GM21528 (cell line): Measurements from ENCODE around the gene USP13.
A peak's percentile ranks its signal among the peaks of the same experiment; 100 is the strongest.
"Not testable (repeated sequence)": the region's sequence is repeated elsewhere in the genome, so short reads cannot be mapped to it uniquely, and the experiment has no call there.

Experiments used
- ATAC-seq: cut with Tn5 transposase; IDR thresholded peaks from one replicate; pipeline ENCODE4 v1.9.1; 2021; ENCODE audit warnings: mild to moderate bottlenecking, moderate library complexity; ENCODE audit not compliant: unreplicated experiment, low FRiP score

The USP13 gene

DNA sequence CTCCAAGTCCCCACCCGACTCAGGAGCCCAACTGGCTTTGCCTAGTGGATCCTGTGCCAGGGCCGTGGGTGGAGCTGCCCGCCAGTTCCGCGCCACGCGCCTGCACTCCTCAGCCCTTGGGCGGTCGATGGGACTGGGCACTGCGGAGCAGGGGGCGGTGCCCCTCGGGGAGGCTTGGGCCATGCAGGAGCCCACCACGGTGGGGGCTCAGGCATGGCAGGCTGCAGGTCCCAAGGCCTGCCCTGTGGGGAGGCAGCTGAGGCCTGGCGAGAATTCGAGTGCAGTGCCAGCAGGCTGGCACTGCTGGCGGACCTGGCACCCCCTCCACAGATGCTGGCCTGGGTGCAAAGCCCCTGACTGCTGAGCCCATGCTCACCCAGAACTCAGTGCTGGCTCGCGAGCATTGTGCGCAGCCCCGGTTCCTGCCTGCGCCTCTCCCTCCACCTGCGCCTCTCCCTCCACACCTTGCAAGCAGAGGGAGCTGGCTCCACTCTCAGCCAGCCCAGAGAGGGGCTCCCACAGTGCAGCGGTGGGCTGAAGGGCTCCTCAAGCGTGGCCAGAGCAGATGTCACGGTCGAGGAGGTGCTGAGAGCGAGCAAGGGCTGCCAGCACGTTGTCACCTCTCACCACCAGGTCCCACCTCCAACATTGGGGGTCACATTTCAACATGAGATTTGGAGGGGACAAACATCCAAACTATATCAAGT is 122.7 kb downstream of the USP13 start:
- ATAC-seq: no peak

DNA sequence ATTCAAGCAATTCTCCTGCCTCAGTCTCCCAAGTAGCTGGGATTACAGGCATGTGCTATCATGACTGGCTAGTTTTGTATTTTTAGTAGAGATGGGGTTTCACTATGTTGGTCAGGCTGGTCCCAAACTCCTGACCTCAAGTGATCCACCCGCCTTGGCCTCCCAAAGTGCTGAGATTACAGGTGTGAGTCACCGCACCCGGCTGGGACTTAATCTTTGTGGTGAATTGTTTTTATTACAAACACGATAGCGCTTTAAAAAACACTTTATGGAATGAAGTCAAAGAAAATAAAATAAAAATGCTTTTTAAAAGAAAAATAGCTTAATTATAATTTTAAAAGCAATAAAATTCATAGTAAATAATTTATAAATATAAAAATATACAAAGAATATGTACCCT is 130.0 kb downstream of the USP13 start:
- not testable (repeated sequence) for ATAC-seq

DNA sequence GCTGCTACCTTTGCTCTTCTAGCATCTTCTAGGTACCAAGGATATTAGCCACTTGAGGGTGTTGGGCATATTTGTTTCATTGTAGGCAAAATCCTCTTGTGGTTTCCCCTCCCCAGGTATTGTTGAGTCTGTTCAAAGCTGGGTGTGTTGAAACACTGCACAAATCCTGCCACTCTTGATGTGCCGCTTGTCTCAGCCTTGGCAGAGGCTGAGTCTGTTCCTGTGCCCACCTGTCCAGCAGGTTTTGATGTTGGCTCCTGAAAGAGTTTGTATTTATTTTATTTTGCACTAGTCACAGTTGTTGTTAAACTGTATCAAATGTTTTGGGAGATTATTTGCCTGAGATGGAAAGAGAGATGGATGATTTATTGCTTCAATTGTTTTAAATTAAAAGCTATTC is 136.2 kb downstream of the USP13 start:
- ATAC-seq: no peak

DNA sequence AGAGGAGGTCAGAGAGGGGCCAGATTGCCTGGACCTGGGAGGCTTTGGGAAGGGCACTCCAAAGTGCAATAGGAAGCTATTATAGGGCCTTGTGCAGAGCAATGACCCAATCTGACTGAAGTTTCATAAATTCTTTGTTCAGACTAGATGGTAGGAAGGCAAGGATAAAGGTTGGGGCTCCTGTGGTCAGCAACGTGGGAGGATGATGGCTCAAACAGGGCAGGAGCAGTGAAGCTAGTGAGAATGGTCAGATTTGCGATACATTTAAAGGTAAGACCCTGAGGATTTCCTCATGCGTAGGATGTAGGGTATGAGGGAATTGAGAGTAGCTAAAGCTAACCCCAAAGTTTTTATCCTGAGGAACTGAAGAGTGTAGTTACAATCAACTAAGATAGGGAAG is 139.0 kb downstream of the USP13 start:
- ATAC-seq: no peak

DNA sequence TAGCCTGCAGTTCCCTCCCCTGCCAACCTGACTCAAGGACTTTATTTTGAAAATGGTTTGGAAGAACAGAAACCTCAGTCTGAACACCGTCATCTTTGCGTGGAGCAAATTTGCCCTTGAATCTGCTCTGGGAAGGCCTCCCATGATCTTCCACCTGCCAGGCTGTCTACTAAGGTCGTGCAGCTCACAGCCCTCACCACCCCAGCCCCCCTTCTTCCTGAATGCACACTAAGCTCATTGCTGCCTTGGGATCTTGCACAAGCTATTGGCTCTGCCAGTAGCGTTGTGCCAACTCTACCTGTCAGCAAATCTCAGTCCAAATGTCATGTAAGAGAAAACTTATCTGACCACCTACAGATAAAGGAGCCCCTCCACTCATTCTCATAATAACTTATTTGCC is 141.5 kb downstream of the USP13 start:
- no peak for ATAC-seq

DNA sequence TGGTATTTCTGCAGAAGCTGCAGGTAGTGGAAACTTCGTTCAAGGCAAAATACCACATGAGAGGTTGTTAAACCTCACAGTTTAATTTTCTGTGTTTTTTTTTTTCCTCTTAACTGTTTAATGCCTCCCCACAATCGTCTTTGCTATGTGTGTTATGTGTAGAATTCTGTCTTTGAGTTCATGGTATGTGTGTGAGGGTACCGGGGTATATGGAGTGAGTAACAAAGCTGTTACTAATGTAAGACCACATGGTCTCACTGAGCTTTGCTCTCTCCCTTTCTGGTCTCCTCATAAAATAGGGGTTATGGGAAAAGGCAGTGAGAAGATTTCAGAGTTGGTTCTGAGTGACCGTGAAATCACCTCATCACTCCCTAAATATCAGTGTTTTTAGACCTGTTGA is 143.6 kb downstream of the USP13 start:
- ATAC-seq: no peak

DNA sequence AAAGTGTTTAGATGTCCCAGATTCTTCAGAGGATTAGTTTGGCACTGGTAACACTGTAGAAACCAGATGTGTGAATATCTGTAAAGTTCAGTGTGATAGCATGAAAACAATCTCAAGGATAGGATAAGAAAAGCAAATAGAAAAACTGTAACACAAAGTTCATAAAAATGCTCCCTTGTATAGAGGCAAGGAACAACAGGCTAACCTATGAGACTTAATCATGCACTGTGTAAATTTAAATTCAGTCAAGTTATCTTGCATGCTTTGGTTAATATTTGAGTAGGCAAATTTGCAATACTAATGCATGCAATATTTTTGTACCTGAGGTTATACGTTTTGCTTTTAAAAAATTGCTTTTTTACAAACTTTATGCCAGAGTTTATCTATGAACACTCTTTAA is 144.4 kb downstream of the USP13 start:
- ATAC-seq: no peak

DNA sequence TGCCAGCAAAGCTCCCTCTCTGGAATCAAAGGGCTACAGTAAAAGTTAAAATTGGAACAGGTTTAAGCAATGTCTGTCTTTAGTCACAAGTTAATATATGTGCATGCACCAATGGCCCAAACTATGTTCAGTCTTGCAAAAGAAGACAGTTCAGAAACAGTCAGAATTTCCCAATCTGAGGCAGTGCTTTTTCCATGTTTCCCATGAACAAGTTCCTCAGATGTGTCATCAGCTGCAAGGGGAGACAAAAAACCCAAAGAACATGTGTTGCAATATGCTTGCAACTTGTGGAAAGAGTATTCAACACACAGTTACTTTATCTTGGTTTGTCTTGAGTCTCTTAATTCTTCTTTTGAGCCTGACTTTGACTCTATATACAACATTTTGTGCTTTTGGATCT is 148.4 kb downstream of the USP13 start:
- ATAC-seq: no peak

DNA sequence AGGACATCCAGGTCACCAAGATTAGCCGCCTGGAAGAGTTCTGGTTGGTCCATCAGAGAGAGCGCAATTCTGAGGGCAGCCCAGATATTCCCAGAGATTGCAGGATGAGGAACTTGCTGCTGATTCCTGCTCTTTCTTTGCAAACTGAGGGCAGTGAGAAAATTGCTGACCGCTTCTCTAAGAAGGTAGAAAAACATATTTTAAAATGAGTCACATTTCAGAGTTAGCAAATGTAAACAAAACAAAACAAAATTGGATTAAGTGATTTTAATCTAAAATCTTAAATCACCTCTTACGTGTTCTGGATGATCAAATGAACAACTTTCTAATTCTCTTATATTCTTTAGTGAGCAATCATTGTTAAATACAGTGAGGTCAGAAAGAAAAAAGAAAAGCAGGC is 149.0 kb downstream of the USP13 start:
- no peak for ATAC-seq

DNA sequence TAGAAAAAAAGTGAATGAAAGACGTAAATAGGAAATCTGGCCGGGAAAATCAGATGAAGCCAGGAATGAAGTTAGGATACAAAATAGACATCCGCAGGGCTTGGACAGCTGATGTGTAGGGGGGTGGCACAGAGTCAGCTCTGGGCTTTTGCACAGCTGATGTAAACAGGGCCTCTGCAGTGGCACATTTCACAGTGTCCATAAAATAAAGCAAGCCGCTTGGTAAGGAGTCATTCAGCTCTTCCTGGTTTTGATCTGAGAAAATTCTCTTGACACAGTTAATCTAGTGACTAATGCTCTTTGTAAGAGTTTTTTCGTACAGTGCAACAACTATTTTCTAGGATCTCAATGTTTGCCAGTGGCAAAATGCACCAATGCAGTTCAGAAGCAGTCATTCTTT is 153.3 kb downstream of the USP13 start:
- ATAC-seq: no peak

DNA sequence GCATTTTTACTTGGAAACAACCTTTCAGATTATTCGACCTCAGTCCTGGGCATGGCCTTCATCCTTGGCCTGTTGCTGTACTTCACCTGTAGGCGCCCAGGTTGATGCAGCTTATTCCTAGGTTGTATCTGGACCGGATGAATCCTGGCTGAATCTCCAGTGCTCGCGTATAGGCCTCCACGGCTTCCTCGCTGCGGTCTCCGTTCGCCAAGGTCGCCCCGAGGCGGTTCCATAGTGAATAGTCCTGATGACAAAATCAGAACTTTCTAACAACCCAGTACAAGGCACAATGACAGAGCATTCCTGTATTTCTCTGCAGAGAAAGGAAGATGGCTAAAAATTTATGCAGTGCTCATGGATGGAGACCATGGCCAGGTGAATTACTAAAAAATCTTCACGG is 154.7 kb downstream of the USP13 start:
- no peak for ATAC-seq

DNA sequence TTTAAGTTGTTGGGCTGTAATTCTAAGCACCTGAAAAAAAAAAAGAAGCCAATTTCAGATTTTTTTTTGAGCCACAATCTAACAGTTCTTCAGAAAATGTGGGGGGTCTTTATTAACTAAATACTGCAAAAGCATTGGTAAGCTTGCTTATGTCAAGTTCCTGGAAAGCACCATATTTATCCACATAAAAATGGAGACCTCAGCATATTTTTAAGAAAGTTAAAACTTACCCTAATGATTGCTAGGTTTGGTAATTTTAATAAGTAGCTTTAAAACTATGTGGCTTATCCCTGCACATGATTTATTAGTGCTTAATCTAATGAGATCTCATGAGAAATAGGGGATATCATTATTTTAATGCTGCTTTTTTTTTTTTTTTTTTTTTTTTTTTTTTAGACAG is 156.8 kb downstream of the USP13 start:
- ATAC-seq: no peak

DNA sequence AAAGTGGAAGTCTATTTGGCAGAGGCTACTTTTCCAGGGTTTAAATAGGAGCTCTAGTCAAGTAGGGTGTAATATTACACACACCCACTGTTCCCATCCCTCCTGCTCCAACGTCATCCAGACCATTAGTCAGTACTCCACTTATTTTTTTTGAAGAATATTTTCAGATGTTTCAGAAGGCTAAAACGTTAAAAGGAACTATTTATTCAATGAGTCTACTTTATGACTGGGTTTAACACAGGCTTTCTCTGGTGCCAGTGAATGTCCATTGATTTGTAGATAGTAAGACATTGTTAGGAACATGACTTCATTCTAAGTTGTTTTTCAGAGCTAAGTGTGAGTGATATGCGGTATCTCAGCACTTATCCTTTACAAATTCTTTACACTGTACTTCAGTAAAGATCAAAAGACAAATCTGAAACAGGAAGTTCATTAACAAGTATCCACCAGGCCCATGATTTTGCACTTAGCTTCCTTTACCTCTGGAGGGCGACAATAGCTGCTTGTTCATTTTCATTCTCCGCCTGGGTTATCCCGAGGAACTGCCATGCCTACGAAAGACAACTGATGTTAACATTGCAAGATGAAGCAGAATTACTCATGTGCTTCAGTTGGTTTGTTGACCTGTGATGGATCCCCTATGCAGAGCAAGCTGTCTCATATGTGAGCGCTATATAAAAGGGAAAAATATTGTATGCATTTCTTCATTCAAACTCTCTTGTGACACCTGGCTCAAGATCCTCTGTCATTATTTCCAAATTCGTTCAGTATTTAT is 158.7 kb downstream of the USP13 start:
- ATAC-seq: peak; percentile 90

DNA sequence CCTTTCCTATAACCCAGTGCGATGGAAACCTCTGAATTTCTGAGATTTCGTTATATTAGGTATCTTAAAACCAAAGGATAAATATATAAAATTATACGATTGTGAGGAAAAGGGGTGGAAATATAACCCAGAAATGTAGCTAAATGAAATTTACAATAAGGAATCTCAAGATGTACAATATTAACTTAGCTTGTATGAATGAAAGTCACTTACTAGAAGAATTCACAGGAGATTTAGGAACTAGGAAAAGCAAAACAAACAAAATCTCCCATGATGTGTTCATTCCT is 159.2 kb downstream of the USP13 start:
- no peak for ATAC-seq

DNA sequence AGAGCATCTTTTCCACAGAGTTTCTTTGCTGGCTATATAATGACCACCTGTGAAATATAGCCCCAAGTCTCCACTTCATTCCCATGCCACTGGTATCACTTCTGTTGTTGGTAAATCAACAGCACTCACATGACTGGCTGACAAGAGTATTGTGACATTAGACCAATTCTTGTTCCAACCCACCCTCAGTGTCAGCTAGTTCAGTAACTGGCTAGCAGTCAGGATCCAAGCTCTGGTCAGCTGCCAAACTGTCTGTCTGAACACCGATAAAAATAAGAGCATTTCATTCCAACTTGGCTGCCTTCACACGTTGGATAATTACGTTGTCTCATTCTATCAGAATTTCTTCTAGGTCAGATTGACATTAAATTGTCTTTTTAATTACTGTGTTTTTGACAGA is 166.5 kb downstream of the USP13 start:
- no peak for ATAC-seq

DNA sequence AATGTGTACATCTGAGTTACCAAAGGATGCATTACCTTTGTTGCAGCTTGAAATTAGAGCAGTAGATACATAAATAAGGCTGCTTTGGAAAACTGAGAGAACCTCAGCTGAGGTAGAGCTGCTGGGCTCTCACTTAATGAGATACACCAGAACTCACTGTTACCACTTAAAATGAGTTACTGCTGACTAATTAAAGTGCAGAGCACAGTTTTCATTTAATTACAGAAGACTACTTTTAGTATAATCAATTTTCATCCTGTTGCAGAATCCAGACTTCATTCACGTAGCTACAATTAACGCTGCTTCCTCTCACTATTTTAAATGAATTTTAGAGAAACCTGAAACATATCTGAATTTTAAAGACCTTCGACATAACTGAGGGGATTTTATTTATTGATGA is 169.5 kb downstream of the USP13 start:
- no peak for ATAC-seq

DNA sequence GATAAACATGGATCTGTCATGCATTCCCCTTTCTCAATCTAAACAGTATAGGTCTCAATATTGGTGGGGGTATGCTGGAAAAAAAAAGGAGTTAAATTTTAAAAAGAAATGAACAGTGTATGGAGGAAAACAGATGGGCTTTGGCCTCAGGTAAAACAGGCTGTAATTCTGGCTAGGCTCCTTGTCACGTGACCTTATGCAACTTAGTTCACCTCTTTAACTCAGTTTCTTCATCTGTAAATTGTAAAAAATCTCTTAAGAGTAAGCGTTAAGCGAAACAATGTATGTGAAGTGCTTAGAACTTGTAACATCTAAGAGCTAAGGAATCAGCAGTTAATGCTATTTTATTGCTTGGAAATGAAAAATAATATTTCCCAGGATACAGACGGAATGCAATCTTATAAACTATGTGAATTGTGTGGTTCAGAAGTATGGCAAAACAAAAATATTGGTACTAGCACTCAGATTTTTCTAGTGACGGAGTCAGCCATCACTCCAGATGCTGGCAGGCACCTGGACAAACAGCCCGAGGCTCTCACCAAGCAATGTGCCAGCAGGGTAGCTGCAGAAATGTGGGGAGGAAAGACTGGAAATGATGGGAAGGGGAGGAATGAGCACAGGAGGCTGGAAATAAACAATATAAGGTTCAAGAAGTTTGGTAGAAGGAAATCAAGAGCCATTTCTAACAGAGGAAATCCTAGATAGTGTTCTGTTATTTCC is 172.8 kb downstream of the USP13 start:
- ATAC-seq: no peak

DNA sequence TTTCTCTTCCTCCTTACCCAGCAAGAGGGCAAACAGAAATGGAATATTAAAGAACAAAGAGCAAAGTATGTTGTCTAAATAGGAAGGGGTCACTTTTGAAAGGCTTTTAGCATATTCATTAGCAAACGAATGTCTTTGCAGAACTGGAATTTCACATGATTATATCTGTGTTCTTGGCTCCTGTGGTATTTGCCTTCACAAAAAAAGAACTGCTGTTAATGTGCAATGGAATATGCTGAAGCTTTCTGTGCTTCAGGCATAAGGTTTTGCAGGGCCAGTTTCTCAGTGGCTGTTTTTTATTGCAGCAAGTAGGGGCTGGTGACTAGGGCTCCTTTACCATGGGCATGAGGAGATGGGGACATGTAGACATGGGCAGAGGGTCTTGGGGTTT is 173.4 kb downstream of the USP13 start:
- no peak for ATAC-seq

DNA sequence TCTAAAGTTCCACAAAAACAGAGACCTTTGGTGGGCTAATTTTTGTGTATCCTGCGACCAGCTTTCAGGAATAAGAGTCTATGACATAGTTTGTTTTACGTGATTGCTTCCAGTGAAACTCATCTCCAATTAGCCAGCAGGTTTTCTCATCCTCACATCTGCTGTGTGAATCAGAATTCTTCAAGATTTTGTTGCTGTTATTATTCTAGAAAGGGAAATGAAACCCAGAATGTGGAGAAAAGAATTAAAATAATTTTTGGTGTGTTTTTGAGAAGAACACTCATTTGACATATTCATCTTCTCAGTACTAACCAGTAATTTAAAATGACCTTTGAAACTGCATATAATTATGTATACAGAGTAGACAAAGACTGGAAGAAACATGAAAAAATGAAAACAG is 175.9 kb downstream of the USP13 start:
- ATAC-seq: no peak

DNA sequence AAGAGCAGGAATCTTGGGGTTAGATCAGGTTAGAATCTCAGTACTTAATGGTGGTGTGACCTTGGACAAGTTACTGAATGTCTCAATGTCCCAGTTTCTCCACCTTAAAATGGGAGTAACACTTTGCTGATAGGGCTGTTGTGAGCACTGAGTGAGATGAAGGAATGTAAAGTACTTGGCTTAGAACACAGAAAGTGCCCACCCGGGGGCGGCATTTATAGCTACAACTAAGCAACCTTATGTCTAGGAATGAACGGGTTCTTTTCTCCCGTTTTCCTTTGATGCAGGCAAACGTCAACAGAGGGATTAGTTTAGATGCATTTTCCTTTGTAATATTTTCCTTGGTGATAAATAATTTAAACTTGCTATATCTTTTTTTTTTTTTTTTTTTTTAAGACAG is 176.6 kb downstream of the USP13 start:
- no peak for ATAC-seq

DNA sequence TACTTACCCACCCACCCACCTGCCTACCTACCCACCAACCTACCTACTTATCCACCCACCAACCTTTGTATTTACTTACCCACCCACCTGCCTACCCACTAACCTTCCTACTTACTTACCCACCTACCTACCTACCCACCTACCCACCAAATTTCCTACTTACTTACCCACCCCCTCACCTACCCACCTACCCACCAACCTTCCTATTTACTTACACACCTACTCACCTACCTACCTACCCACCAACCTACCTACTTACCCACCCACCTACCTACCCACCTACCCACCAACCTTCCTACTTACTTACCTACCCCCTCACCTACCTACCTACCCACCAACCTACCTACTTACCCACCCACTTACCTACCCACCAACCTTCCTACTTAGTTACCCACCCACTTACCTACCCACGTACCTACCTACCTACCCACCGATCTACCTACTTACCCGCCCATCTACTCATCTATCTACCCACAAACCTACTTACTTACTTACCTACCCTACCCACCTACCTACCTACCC is 179.6 kb downstream of the USP13 start:
- no peak for ATAC-seq

DNA sequence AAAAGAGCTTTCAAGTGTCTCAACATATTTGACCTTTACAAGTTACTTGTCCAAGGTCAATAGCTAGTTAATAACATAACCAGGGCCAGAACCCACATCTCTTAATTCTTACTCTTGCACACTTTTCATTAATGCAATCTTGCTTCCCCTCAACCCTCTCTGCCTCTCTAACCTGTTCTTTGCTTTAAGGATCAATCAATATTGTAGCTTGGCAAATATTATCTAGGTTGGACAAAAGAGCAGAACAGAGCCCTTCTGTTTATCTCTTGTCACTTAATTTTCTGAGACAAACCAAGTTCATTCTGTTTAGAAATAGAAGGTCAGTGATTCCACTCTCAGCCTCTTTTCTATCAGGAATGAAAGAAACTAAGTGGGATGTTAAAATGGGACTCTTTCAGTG is 180.5 kb downstream of the USP13 start:
- ATAC-seq: no peak
